ENCODE results near the gene OVOL3.
A peak's percentile ranks its signal among the peaks of the same experiment; 100 is the strongest.
"Not testable (repeated sequence)": the region's sequence is repeated elsewhere in the genome, so short reads cannot be mapped to it uniquely, and the experiment has no call there.

Gene OVOL3

GRCh38 chr19:36101550-36102327 is 9.2 kb upstream of the OVOL3 start:
- no peak for DNase-seq

DNA sequence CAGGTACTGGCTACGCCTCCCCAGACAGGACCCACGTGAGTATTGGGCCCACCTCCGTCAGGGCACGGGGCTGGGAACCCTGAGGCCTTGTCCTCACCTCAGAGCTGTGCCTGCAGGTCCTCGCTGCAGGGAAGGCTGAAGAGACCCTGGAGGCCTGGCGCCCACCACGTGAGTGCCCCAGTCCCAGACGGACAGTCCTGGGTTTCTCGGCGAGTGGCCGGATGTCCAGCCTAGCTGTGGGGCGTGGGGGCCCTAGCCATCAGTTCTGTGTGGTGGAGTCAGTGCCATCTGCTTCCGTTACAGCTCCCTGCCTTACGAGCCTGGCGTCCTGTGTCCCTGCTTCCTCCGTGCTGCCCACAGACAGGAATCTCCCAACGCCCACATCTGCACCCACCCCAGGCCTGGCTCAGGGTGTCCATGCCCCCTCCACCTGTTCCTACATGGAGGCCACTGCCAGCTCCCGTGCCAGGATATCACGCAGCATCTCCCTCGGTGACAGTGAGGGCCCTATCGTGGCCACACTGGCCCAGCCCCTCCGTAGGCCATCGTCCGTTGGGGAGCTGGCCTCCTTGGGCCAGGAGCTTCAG is 7.8 kb upstream of the OVOL3 start:
- DNase-seq: no peak

- DNase-seq: no peak
These were observed 6.9 kb upstream of the OVOL3 start for GRCh38 chr19:36103842-36104552.

- DNase-seq: no peak
These were observed 4.5 kb upstream of the OVOL3 start for GRCh38 chr19:36106441-36106840.

DNA sequence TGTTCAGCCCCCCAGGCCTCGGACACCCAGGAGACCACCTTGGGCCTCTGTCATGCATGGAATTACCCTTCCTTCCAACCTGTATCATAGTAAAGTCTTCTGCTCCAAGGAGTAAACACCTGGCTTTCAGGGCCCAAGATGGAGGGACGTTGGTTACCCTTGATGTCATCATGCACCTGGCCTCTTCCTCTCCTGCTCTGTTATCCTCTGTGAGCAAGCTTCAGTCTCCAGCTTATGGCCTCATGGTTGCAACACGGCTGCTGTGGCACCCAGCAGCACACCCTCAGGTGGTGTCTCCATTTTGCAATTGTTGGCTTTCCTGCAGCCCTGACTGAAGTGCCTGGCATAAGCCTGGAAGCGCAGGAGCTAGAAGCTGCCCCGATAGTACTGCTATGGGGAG is 4.0 kb upstream of the OVOL3 start:
- DNase-seq: no peak

DNA sequence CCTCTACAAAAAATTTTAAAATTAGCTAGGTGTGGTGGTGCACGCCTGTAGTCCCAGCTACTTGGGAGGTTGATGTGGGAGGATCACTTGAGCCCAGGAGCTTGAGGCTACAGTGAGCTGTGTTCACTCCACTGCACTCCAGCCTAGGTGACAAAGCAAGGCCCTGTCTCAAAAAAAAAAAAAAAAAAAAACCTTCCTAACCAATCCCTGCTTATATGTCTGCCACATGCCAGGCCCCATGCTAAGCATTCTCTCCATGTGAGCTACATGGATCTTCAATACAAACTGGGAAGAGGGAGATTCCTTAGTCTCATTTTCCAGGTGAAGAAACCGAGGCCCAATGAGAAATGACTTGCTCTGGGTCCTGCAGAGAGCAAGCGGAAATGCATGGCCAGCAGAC is 2.3 kb upstream of the OVOL3 start:
- no peak for DNase-seq

GRCh38 chr19:36111200-36111539 is 227 bp downstream of the OVOL3 start:
- no peak for DNase-seq

DNA sequence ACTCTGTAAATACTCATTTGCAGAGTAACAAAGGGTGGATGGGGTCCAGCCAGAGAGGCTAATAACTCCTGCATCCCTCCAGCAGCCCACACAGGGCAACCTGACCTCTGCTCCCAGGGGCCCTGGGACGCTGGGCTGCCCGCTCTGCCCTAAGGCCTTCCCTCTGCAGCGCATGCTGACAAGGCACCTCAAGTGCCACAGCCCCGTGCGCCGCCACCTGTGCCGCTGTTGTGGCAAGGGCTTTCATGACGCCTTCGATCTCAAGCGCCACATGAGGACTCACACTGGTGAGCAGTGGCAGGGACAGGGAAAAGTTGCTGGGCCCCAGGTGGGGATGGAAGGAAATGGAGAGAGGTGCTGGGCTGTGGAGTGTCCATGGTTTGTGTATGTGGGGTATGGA is 1.7 kb downstream of the OVOL3 start:
- DNase-seq: no peak

GRCh38 chr19:36113425-36113824 is 2.5 kb downstream of the OVOL3 start:
- DNase-seq: no peak

DNA sequence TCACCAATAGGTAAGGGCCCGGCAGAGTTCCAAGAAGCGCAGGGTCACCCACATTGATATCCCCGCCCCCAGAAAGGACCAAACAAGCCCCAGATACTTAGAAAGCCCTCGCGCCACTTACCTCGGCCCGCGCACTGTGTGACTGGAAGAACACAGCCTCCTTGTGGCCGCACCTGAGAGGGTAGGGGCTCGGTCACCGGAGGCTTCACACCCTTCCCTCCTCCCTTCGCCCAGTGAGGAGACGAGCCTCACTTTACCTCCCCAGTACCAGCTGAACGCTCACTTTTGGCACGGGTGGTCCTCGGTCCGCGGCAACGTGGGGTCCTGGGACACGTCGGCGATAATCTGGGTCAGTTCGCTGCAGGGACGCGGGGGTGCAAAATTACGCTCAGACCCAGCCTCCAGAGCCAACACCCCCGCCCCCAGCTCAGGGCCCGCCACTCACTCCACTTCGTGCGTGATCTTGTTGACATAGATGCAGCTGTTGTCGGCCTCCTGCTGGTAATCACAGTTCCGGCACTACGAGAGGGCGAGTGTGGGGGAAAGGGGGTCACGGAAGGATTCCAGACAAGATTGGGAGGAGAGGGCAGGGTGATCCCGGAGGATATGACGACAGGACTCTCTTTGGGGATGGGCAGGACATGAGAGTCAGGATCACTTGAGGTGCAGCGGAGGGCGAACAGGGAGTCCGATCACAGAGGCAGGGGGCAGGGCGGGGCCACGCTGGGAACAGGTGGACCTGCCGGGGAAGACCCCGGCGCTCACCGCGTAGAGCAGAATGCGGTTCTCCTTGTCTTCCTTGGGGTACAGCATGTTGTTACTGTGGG is 3.2 kb downstream of the OVOL3 start:
- peak; percentile 66 for DNase-seq

- peak; percentile 99 for DNase-seq
These were observed 3.9 kb downstream of the OVOL3 start, which contains the start of gene POLR2I for GRCh38 chr19:36114721-36115452. Gene POLR2I, minus strand, starts transcription at chr19:36114875. Its CDS starts 19 bp downstream, at chr19:36114856.

DNA sequence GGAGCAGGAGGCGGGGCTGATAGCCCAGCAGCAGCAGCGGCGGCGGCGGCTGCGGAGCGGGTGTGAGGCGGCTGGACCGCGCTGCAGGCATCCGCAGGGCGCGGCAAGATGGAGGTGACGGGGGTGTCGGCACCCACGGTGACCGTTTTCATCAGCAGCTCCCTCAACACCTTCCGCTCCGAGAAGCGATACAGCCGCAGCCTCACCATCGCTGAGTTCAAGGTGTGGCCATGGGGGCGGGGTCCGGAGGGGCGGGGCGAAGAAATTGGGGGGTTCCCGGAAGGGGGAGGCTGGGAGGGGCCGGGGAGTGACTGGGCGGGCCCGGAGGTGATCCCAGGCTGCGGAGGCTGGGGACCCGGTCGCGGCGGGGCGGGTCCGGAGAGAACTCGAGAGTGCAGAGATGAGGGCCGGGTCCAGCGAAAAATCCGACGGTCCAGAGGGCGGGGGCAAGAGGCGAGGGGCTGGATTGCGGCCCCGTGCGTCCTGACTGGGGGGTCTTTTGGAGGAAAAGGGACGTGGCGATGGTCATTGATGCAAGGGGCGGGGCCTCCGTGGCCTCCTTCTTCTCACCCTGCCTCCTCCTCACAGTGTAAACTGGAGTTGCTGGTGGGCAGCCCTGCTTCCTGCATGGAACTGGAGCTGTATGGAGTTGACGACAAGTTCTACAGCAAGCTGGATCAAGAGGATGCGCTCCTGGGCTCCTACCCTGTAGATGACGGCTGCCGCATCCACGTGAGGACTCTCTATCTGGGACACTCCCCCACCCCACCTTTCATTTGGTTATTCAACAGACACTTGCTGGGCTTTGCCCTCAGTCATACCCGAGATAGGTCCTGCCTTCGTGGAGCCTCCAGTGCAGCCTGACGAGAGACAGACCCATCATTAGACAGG is 4.8 kb downstream of the OVOL3 start, which contains the start of gene TBCB:
TSS of gene TBCB (plus strand) at position 16 of the 891 bp plus-strand sequence. CDS start at position 109, 93 bp downstream.
- peak; percentile 93 for DNase-seq

GRCh38 chr19:36116344-36116637 is 5.3 kb downstream of the OVOL3 start:
- DNase-seq: no peak

DNA sequence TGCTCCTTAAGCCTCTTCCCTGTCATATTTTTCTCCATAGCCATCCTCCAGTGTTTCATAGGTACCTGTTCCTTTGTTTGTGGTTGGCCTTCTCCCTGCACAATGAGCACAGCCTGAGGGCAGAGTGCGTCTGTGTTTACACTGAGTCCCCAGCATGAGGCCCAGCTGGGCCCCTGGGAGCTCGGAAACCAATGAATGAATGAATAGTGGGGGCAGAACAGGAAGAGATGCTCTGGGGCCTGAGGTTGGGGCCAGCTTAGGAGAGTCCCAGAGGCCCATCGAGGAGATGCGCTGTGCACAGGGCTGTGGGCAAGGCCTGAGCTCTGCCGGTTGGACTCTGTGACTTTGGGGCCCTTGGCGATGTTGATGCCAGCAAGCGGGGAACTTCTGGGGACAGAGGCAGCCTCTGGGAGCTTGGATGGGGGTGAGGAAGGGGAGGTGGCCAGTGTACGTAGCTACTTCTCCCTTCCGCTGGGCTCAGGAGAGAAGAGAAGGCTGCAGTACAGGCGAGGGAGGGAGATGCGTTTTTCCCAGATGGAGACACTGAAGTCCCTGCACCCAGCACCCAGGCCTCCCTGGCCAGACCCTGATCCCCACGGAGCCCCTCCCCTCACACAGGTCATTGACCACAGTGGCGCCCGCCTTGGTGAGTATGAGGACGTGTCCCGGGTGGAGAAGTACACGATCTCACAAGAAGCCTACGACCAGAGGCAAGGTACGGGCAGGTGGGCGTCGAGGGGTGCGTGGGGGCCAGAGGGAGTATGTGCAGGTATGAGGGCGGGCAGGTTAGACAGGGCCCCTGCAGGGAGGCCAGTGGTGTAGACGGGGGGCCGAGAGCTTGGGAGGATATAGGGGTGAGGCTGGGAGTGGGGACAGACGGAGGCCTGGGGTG is 9.4 kb downstream of the OVOL3 start:
- no peak for DNase-seq

GRCh38 chr19:36120984-36121358 is 10.0 kb downstream of the OVOL3 start:
- DNase-seq: no peak

DNA sequence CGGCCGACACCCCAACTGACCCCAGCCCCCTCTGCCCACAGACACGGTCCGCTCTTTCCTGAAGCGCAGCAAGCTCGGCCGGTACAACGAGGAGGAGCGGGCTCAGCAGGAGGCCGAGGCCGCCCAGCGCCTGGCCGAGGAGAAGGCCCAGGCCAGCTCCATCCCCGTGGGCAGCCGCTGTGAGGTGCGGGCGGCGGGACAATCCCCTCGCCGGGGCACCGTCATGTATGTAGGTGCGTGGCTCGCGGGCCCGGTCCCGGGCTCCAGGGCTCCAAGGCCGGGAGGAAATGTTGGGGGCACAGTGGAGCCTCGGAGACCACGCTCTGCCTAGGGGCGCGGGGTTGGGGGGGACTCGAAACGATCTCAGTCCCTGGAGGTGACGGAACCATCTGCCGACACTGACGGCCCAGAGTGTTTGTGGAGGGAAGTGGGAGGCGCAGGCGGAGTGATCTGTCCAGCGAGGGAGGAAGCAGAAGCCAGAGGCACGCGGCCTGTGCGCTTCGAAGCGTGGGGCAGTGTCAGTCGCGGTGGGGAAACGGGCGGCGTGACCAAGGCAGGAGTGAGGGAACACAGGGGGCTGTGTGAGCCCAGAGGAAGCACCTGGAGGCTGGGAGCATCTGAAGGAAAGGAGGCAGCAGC is 10.7 kb downstream of the OVOL3 start:
- DNase-seq: no peak

DNA sequence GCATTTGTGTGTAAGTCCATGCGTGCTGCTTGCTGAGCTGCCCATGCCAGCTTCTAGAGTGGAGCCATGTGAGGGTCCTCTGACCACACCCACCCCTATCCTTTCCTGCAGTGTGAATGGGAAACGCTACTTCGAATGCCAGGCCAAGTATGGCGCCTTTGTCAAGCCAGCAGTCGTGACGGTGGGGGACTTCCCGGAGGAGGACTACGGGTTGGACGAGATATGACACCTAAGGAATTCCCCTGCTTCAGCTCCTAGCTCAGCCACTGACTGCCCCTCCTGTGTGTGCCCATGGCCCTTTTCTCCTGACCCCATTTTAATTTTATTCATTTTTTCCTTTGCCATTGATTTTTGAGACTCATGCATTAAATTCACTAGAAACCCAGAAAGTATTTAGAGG is 14.6 kb downstream of the OVOL3 start:
- DNase-seq: no peak

DNA sequence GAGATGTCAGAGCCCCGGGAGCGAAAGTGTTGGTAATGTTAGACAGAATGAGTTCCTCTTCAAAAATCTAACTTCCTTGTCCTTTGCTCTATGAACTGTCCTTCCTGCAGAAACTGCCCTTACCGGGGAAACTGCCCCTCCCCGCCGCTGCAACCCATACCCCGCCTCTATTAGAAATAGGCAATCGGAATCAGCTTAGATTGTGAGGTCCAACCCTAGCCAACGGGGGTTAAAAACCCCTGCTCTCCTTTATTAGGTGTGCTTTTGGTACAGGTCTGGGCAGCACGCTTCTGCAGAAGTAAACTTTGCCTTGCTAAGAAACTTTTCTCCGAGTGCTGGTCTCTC is 17.4 kb downstream of the OVOL3 start:
- no peak for DNase-seq

- not testable (repeated sequence) for DNase-seq
These were observed 20.3 kb downstream of the OVOL3 start for GRCh38 chr19:36131221-36131620.

DNA sequence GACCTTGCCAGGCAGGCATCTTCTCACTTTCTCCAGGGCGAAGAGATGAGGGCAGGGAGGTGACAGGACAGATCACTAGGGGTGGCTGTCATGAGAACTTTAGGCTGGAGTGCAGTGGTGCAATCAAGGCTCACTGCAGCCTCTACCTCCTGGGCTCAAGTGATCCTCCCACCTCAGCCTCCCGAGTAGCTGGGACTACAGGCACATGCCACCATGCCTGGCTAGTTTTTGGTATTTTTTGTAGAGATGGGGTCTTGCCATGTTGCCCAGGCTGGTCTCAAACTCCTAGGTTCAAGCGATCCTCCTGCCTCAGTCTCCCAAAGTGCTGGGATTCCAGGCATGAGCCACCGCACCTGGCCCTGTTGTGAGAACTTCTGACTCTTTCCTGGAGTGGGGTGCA is 23.9 kb downstream of the OVOL3 start:
- DNase-seq: not testable (repeated sequence)

Data from activated CD8-positive, alpha-beta memory T cell treated with anti-CD3 and anti-CD28 coated beads, Interleukin-2, amount 50 U/mL, for 48 hours (primary cell).